Measurements from ENCODE around the gene ALAD.
"Not testable (repeated sequence)": the region's sequence is repeated elsewhere in the genome, so short reads cannot be mapped to it uniquely, and the experiment has no call there.

ALAD gene

GRCh38 chr9:113401027-113401792 lies at the start of gene ALAD:
Gene ALAD (minus strand): TSS chr9:113401284. CDS start chr9:113393559, 7,725 bp downstream.
- no CpG with 5 or more reads among the region's 50 CpGs for WGBS (ENCODE audit: insufficient coverage, insufficient read length)
- peaks cover 1% of the 10 kb centered on the region; the same call in 1 of the 2 replicates for H3K4me1 ChIP-seq (ENCODE audit: control insufficient read depth, insufficient read depth, low read length)
- no peaks in the 10 kb centered on the region for H3K27me3 ChIP-seq (ENCODE audit: control insufficient read depth, insufficient read depth, low read length)
- no peaks in the 10 kb centered on the region for H3K36me3 ChIP-seq (ENCODE audit: control insufficient read depth, insufficient read depth, low read length)
- H3K4me3 ChIP-seq (ENCODE audit: low read length), result peak within 1 kb of the TSS; percentile 84
- no peaks in the 10 kb centered on the region for H3K9me3 ChIP-seq (ENCODE audit: control insufficient read depth, insufficient read depth, low read length)
- H3K27ac ChIP-seq (ENCODE audit: low read length), result no peak within 1 kb of the TSS
- peak; percentile 76 for DNase-seq (ENCODE audit: low read depth, low spot score)

GRCh38 chr9:113449376-113449775 lies 48.3 kb upstream of the ALAD start:
- no peaks in the 10 kb centered on the region for H3K36me3 ChIP-seq (ENCODE audit: control insufficient read depth, insufficient read depth, low read length)
- H3K9me3 ChIP-seq (ENCODE audit: control insufficient read depth, insufficient read depth, low read length), result no peaks in the 10 kb centered on the region
- no peak overlapping the region for H3K27ac ChIP-seq (ENCODE audit: low read length)
- no peak for DNase-seq (ENCODE audit: low read depth, low spot score)
- no peaks in the 10 kb centered on the region for H3K4me1 ChIP-seq (ENCODE audit: control insufficient read depth, insufficient read depth, low read length)
- H3K27me3 ChIP-seq (ENCODE audit: control insufficient read depth, insufficient read depth, low read length), result no peaks in the 10 kb centered on the region
- no peak overlapping the region for H3K4me3 ChIP-seq (ENCODE audit: low read length)
- no CpG with 5 or more reads among the region's 2 CpGs for WGBS (ENCODE audit: insufficient coverage, insufficient read length)

GRCh38 chr9:113446323-113446740 lies 45.2 kb upstream of the ALAD start:
- H3K27me3 ChIP-seq (ENCODE audit: control insufficient read depth, insufficient read depth, low read length), result no peaks in the 10 kb centered on the region
- no peak overlapping the region for H3K4me3 ChIP-seq (ENCODE audit: low read length)
- no peak overlapping the region for H3K27ac ChIP-seq (ENCODE audit: low read length)
- H3K9me3 ChIP-seq (ENCODE audit: control insufficient read depth, insufficient read depth, low read length), result no peaks in the 10 kb centered on the region
- no peak for DNase-seq (ENCODE audit: low read depth, low spot score)
- no peaks in the 10 kb centered on the region for H3K36me3 ChIP-seq (ENCODE audit: control insufficient read depth, insufficient read depth, low read length)
- WGBS (ENCODE audit: insufficient coverage, insufficient read length), result no CpG with 5 or more reads among the region's 3 CpGs
- no peaks in the 10 kb centered on the region for H3K4me1 ChIP-seq (ENCODE audit: control insufficient read depth, insufficient read depth, low read length)

GRCh38 chr9:113444736-113445135 lies 43.7 kb upstream of the ALAD start:
- Histone ChIP-seq H3K9me3 (ENCODE audit: control insufficient read depth, insufficient read depth, low read length) (no peaks in the 10 kb centered on the region), H3K4me1 (ENCODE audit: control insufficient read depth, insufficient read depth, low read length) (no peaks in the 10 kb centered on the region), H3K4me3 (ENCODE audit: low read length) (no peak overlapping the region), H3K36me3 (ENCODE audit: control insufficient read depth, insufficient read depth, low read length) (no peaks in the 10 kb centered on the region), H3K27me3 (ENCODE audit: control insufficient read depth, insufficient read depth, low read length) (no peaks in the 10 kb centered on the region), H3K27ac (ENCODE audit: low read length) (no peak overlapping the region)
- DNase-seq (ENCODE audit: low read depth, low spot score), result no peak
- WGBS (ENCODE audit: insufficient coverage, insufficient read length), result no CpG with 5 or more reads among the region's 2 CpGs

- not testable (repeated sequence) for H3K4me1 ChIP-seq (ENCODE audit: control insufficient read depth, insufficient read depth, low read length); H3K27ac ChIP-seq (ENCODE audit: low read length); H3K36me3 ChIP-seq (ENCODE audit: control insufficient read depth, insufficient read depth, low read length); H3K4me3 ChIP-seq (ENCODE audit: low read length); H3K9me3 ChIP-seq (ENCODE audit: control insufficient read depth, insufficient read depth, low read length); DNase-seq (ENCODE audit: low read depth, low spot score); H3K27me3 ChIP-seq (ENCODE audit: control insufficient read depth, insufficient read depth, low read length)
- WGBS (ENCODE audit: insufficient coverage, insufficient read length), result no CpG with 5 or more reads among the region's 1 CpG
Measured at GRCh38 chr9:113437716-113438115, 36.6 kb upstream of the ALAD start.

GRCh38 chr9:113436728-113437515 lies 35.8 kb upstream of the ALAD start:
- no CpG with 5 or more reads among the region's 4 CpGs for WGBS (ENCODE audit: insufficient coverage, insufficient read length)
- DNase-seq (ENCODE audit: low read depth, low spot score), result no peak
- no peak overlapping the region for H3K4me3 ChIP-seq (ENCODE audit: low read length)
- no peaks in the 10 kb centered on the region for H3K4me1 ChIP-seq (ENCODE audit: control insufficient read depth, insufficient read depth, low read length)
- H3K27me3 ChIP-seq (ENCODE audit: control insufficient read depth, insufficient read depth, low read length), result no peaks in the 10 kb centered on the region
- H3K9me3 ChIP-seq (ENCODE audit: control insufficient read depth, insufficient read depth, low read length), result no peaks in the 10 kb centered on the region
- no peak overlapping the region for H3K27ac ChIP-seq (ENCODE audit: low read length)
- no peaks in the 10 kb centered on the region for H3K36me3 ChIP-seq (ENCODE audit: control insufficient read depth, insufficient read depth, low read length)

GRCh38 chr9:113431191-113431590 lies 30.1 kb upstream of the ALAD start:
- H3K4me3 ChIP-seq (ENCODE audit: low read length), result no peak overlapping the region
- DNase-seq (ENCODE audit: low read depth, low spot score), result no peak
- H3K4me1 ChIP-seq (ENCODE audit: control insufficient read depth, insufficient read depth, low read length), result no peaks in the 10 kb centered on the region
- H3K36me3 ChIP-seq (ENCODE audit: control insufficient read depth, insufficient read depth, low read length), result no peaks in the 10 kb centered on the region
- no peaks in the 10 kb centered on the region for H3K9me3 ChIP-seq (ENCODE audit: control insufficient read depth, insufficient read depth, low read length)
- H3K27ac ChIP-seq (ENCODE audit: low read length), result no peak overlapping the region
- no peaks in the 10 kb centered on the region for H3K27me3 ChIP-seq (ENCODE audit: control insufficient read depth, insufficient read depth, low read length)

GRCh38 chr9:113428062-113428615 lies 27.1 kb upstream of the ALAD start:
- Histone ChIP-seq H3K9me3 (ENCODE audit: control insufficient read depth, insufficient read depth, low read length) (no peaks in the 10 kb centered on the region), H3K4me1 (ENCODE audit: control insufficient read depth, insufficient read depth, low read length) (no peaks in the 10 kb centered on the region), H3K4me3 (ENCODE audit: low read length) (no peak overlapping the region), H3K27me3 (ENCODE audit: control insufficient read depth, insufficient read depth, low read length) (no peaks in the 10 kb centered on the region), H3K27ac (ENCODE audit: low read length) (no peak overlapping the region), H3K36me3 (ENCODE audit: control insufficient read depth, insufficient read depth, low read length) (no peaks in the 10 kb centered on the region)
- WGBS (ENCODE audit: insufficient coverage, insufficient read length), result no CpG with 5 or more reads among the region's 1 CpG
- DNase-seq (ENCODE audit: low read depth, low spot score), result no peak

GRCh38 chr9:113427629-113428028 lies 26.5 kb upstream of the ALAD start:
- H3K27me3 ChIP-seq (ENCODE audit: control insufficient read depth, insufficient read depth, low read length), result no peaks in the 10 kb centered on the region
- no peaks in the 10 kb centered on the region for H3K4me1 ChIP-seq (ENCODE audit: control insufficient read depth, insufficient read depth, low read length)
- no CpG with 5 or more reads among the region's 2 CpGs for WGBS (ENCODE audit: insufficient coverage, insufficient read length)
- DNase-seq (ENCODE audit: low read depth, low spot score), result no peak
- H3K4me3 ChIP-seq (ENCODE audit: low read length), result no peak overlapping the region
- no peaks in the 10 kb centered on the region for H3K36me3 ChIP-seq (ENCODE audit: control insufficient read depth, insufficient read depth, low read length)
- no peak overlapping the region for H3K27ac ChIP-seq (ENCODE audit: low read length)
- H3K9me3 ChIP-seq (ENCODE audit: control insufficient read depth, insufficient read depth, low read length), result no peaks in the 10 kb centered on the region

GRCh38 chr9:113426701-113427100 lies 25.6 kb upstream of the ALAD start:
- WGBS (ENCODE audit: insufficient coverage, insufficient read length), result no CpG with 5 or more reads among the region's 1 CpG
- H3K4me1 ChIP-seq (ENCODE audit: control insufficient read depth, insufficient read depth, low read length), result no peaks in the 10 kb centered on the region
- H3K4me3 ChIP-seq (ENCODE audit: low read length), result no peak overlapping the region
- H3K9me3 ChIP-seq (ENCODE audit: control insufficient read depth, insufficient read depth, low read length), result no peaks in the 10 kb centered on the region
- no peak for DNase-seq (ENCODE audit: low read depth, low spot score)
- no peaks in the 10 kb centered on the region for H3K36me3 ChIP-seq (ENCODE audit: control insufficient read depth, insufficient read depth, low read length)
- H3K27me3 ChIP-seq (ENCODE audit: control insufficient read depth, insufficient read depth, low read length), result no peaks in the 10 kb centered on the region
- no peak overlapping the region for H3K27ac ChIP-seq (ENCODE audit: low read length)
